ENCODE measurements around the gene CCL4. TPM values are rescaled to one million over a fixed set of nuclear protein-coding genes. Genes with fewer than 3 reads are reported as not detected.

CCL4 gene
- total RNA-seq: not detected in 2 replicates

GRCh38 chr17:36103401-36103975, at the start of gene CCL4:
Gene CCL4, plus strand, starts transcription at chr17:36103827. Its CDS starts 79 bp downstream, at chr17:36103906.

DNA sequence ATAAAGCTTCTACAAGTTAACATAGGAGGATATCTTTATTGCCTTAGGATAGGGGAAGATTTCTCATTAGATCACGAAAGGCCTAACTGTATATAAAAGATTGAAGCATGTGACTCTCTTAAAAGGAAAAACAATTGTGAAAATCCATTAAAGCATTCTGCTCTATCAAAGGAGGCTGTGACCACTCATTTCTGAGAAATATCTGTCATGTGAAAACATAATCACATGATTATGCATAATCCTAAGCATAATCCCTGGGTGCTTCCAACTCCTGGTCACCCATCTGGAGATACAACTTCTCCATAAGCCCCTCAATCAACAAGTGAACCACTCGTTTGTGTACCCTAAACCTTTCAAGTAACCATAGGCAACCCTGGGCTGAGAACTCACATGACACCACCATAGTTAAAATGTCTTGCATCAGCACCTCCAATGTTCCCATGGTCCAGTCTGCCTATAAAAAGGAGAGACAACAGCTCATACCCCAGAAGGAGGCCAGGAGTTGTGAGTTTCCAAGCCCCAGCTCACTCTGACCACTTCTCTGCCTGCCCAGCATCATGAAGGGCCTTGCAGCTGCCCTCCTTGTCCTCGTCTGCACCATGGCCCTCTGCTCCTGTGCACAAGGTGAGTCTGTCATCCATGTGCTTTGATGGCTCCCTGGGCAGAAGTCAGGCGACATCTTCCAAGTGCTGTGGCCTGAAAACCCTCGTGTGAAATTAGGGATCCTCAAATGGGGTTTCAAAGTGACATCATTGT, 39.7 kb upstream of the CCL4 start, which contains the start of gene CCL18:
TSS of gene CCL18 (plus strand) at position 487 of the 756 bp plus-strand sequence. CDS start at position 558, 71 bp downstream.

DNA sequence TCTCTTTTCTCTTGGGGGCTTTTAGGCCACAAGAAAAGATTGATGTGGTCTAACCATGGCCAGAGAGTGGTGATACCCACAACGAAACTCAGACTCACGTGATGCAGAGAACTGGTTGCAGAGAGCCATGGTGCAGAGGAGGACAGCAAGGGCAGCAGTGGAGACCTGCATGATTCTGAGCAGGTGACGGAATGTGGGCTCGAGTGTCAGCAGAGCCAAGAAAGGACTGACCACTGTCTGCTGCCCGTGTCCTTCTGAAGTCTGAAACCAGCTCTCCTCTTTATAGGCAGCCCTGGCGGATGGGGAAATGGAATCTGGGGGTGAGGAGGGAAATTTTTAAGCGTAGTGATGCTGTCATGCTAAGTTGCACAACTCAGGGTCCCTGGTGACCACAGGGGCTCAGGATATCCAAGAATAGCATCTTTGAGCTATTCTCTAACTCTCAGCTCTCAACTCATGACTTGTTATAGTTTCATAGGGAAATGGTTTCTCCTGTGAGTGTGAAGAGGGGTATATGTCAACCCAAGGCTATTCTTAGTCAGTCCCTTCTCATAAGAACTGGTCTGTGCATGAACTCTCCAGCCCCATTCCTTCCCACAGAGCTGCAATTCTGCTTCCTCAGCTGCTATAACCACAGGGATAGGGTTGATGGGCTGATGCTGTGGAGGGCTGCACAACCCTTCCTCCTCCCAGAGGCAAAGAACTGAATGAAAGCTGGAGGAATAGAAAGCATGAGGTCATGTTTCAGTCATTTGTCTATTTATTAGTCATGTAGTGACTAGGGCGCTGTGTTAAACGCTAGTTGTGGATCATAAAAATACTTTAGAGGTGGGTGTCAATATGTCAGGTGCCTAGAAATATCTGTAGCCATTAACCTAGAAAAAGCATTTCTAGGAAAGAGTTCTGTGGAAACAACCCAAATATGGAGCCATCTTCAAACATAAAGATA, 13.5 kb upstream of the CCL4 start, which contains the start of gene CCL3:
TSS of gene CCL3 (minus strand) at position 256 of the 949 bp plus-strand sequence. CDS start at position 171, 85 bp downstream.

Small RNA genes within 50 kb of the gene (small RNA-seq; reads per million reads assigned to genes)
- not detected for gene RN7SL301P

Other genes with a start within 250 kb of the CCL4 start
- gene HEATR9, start 234.9 kb upstream of the CCL4 start, total RNA-seq: not detected in 2 replicates
- gene CCL5, start 223.5 kb upstream of the CCL4 start, total RNA-seq: 0.19 and 0.65 TPM in 2 replicates
- gene RDM1, start 173.1 kb upstream of the CCL4 start, total RNA-seq: not detected in 2 replicates
- gene LYZL6, start 160.1 kb upstream of the CCL4 start, total RNA-seq: not detected in 2 replicates
- 0.65 and 0.86 TPM in 2 replicates for gene CCL16, start 122.3 kb upstream of the CCL4 start, total RNA-seq
- 32.7 and 43.2 TPM in 2 replicates for gene CCL14, start 117.1 kb upstream of the CCL4 start, total RNA-seq
- gene CCL15, start 102.3 kb upstream of the CCL4 start, total RNA-seq: not detected in 2 replicates
- gene CCL23, start 85.9 kb upstream of the CCL4 start, total RNA-seq: 0.98 and 6.4 TPM in 2 replicates
- not detected in 2 replicates for gene CCL18, start 39.6 kb upstream of the CCL4 start, total RNA-seq
- not detected in 2 replicates for gene CCL3, start 13.7 kb upstream of the CCL4 start, total RNA-seq
- gene TBC1D3B, start 72.8 kb downstream of the CCL4 start, total RNA-seq: 0.86 TPM in 1 of 2 replicates, not detected in the other
- gene CCL3L1, start 92.9 kb downstream of the CCL4 start, total RNA-seq: not detected in 2 replicates
- not detected in 2 replicates for gene CCL4L2, start 107.2 kb downstream of the CCL4 start, total RNA-seq
- gene TBC1D3I, start 160.7 kb downstream of the CCL4 start, total RNA-seq: 0.57 TPM in 1 of 2 replicates, not detected in the other
- 0.86 TPM in 1 of 2 replicates, not detected in the other for gene TBC1D3G, start 220.1 kb downstream of the CCL4 start, total RNA-seq

Data from vein endothelial cell (primary cell).